Gastrocnemius medialis (tissue), 4 donors: ENCODE results near the gene KCNK2. TPM values are rescaled to one million over a fixed set of nuclear protein-coding genes. Genes with fewer than 3 reads are reported as not detected.

Source experiments
- ATAC-seq, 2 donors: fragments of 150-250 bp; one replicate each; pipeline ENCODE4 v1.9.1; 2016
- DNase-seq, 2 donors: peaks; one replicate each; pipeline ENCODE4 v3.0.0-alpha.2; 2019
- H3K27ac ChIP-seq, 4 donors: fragments of 200-600 bp; sonication (generic); 1 replicate in 1 of 4; 2 replicates in 3 of 4; pipeline ENCODE4 v1.5.1; 2016 to 2018; ENCODE audit warnings: mild to moderate bottlenecking in 2 of 4, moderate library complexity in 1 of 4
- H3K27me3 ChIP-seq, 3 donors: fragments of 200-600 bp; sonication (generic) in 2 of 3; 1 replicate in 1 of 3; 2 replicates in 2 of 3; pipeline versions ENCODE4 v1.5.1 to v1.6.0; 2016 to 2019; ENCODE audit warnings: mild to moderate bottlenecking in 1 of 3, moderate library complexity in 1 of 3
- H3K36me3 ChIP-seq, 2 donors: fragments of 200-600 bp; sonication (generic) in 1 of 2; one replicate each; pipeline ENCODE4 v1.5.1; 2017 to 2018
- H3K4me1 ChIP-seq, 2 donors: fragments of 200-600 bp; sonication (generic) in 1 of 2; one replicate each; pipeline ENCODE4 v1.5.1; 2016 to 2017; ENCODE audit warnings: mild to moderate bottlenecking in 2 of 2
- H3K4me3 ChIP-seq, 4 donors: fragments of 200-600 bp; sonication (generic) in 3 of 4; 1 replicate in 1 of 4; 2 replicates in 3 of 4; pipeline ENCODE4 v1.5.1; 2016 to 2019; ENCODE audit warnings: mild to moderate bottlenecking in 2 of 4
- H3K9me3 ChIP-seq, 3 donors: fragments of 200-600 bp; sonication (generic) in 2 of 3; 1 replicate in 1 of 3; 2 replicates in 2 of 3; pipeline ENCODE4 v1.5.1; 2016 to 2019
- POLR2A ChIP-seq, 2 donors: fragments of 450-650 bp; IDR thresholded peaks; one replicate each; pipeline ENCODE4 v1.6.1; 2017; ENCODE audit warnings: antibody characterized with exemption in 2 of 2, mild to moderate bottlenecking in 2 of 2, moderate library complexity in 2 of 2
- in situ Hi-C, 4 donors: fragments of 200-750 bp; cut with MboI; loops; one replicate each; pipeline versions ENCODE4 v1.15.0 to v1.8.0; 2017; ENCODE audit warnings: low sequenced_read_pairs in 4 of 4
- intact Hi-C: fragments of 100-400 bp; cut with DNase I; formaldehyde crosslinking; loops from one replicate; pipeline ENCODE4 v1.15.1; 2023; ENCODE audit warnings: low total_unique reads
- total RNA-seq, 4 donors: library from RNA; depleted of rRNA; stranded (reverse); fragments of >200 nt; gene quantifications; one replicate each; pipeline versions ENCODE4 v1.1.0 to v1.2.3, GENCODE V29; 2016
- TF ChIP-seq, protein P1 (sequence below), 5 experiments: fragments of 450-650 bp in 3 of 5; fragments of 200-600 bp in 2 of 5; sonication (generic) in 2 of 5; IDR thresholded peaks in 4 of 5; conservative IDR thresholded peaks in 1 of 5; 1 replicate in 4 of 5; 2 replicates in 1 of 5; pipeline ENCODE4 v1.5.1; 2016 to 2019; ENCODE audit warnings: antibody characterized with exemption in 5 of 5, mild to moderate bottlenecking in 3 of 5, moderate library complexity in 3 of 5

The KCNK2 gene
- total RNA-seq, 4 donors from 2014 or later, result 0.56 to 2.4 (median 0.97) TPM

DNA sequence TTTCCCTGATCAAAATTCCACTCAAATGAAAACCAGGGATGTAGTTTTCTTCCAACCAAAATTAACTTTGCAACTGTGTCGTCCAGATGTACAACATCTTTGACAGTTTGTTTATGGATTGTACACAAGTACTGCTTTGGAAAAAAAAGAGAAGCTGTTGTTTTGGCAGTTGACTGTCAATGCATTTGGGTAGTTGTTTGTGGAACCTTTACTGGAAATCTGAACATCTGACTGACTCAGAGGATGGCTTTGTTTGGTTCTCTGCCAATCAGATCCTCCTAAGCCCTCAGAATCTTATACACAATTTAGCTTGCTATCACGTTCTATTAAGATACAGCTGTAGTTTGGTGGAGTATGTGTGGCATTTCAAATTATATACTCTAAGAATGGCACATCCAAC, 195.0 kb downstream of the KCNK2 start:
- no peak for DNase-seq

DNA sequence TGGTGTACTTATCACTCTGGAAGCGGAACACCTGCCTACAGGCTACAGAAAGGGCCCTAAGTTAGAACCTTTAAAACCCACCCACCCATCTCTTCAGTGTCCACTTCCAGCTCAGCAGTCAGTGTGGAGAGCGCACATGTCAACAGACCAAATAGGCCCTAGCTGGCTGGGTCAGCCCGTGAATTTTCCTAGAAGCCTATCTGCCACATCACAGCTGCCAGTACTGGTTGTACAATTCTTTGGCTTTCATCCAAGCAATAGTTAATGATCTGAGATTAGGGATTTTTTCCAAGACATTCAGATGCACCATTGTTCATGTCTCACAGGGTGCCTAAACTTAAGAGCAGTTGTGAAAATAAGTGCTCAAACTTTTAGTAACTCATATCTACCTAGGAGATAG, 197.1 kb downstream of the KCNK2 start:
- Histone ChIP-seq H3K27ac (no peak overlapping the region), H3K9me3 (no peaks in the 10 kb centered on the region), H3K4me3 (no peak overlapping the region), H3K27me3 (no peaks in the 10 kb centered on the region), H3K36me3 (no peaks in the 10 kb centered on the region), H3K4me1 (no peaks in the 10 kb centered on the region)
- no peak for ATAC-seq
- in situ Hi-C loops (no loop called here), intact Hi-C loops (no loop called here)
- DNase-seq, result no peak
- TF ChIP-seq, protein P1, sequence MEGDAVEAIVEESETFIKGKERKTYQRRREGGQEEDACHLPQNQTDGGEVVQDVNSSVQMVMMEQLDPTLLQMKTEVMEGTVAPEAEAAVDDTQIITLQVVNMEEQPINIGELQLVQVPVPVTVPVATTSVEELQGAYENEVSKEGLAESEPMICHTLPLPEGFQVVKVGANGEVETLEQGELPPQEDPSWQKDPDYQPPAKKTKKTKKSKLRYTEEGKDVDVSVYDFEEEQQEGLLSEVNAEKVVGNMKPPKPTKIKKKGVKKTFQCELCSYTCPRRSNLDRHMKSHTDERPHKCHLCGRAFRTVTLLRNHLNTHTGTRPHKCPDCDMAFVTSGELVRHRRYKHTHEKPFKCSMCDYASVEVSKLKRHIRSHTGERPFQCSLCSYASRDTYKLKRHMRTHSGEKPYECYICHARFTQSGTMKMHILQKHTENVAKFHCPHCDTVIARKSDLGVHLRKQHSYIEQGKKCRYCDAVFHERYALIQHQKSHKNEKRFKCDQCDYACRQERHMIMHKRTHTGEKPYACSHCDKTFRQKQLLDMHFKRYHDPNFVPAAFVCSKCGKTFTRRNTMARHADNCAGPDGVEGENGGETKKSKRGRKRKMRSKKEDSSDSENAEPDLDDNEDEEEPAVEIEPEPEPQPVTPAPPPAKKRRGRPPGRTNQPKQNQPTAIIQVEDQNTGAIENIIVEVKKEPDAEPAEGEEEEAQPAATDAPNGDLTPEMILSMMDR (IDR thresholded peaks at IDR 0.05 in 4 of 5, conservative IDR thresholded peaks at IDR 0.05 in 1 of 5), result no peak
- TF ChIP-seq POLR2A (IDR thresholded peaks at IDR 0.05), result no peak

More for the DNA sequence above, 195.0 kb downstream of the KCNK2 start:
- no peak for TF ChIP-seq POLR2A (IDR thresholded peaks at IDR 0.05)
- TF ChIP-seq, protein P1 (IDR thresholded peaks at IDR 0.05 in 4 of 5, conservative IDR thresholded peaks at IDR 0.05 in 1 of 5), result no peak
- in situ Hi-C loops, result no loop called here
- H3K27ac ChIP-seq, result no peak overlapping the region
- no peak for ATAC-seq
- no peaks in the 10 kb centered on the region for H3K27me3 ChIP-seq
- H3K4me1 ChIP-seq, result no peaks in the 10 kb centered on the region
- H3K36me3 ChIP-seq, result no peaks in the 10 kb centered on the region
- no peak overlapping the region for H3K4me3 ChIP-seq
- no peaks in the 10 kb centered on the region for H3K9me3 ChIP-seq
- intact Hi-C loops, result no loop called here

DNA sequence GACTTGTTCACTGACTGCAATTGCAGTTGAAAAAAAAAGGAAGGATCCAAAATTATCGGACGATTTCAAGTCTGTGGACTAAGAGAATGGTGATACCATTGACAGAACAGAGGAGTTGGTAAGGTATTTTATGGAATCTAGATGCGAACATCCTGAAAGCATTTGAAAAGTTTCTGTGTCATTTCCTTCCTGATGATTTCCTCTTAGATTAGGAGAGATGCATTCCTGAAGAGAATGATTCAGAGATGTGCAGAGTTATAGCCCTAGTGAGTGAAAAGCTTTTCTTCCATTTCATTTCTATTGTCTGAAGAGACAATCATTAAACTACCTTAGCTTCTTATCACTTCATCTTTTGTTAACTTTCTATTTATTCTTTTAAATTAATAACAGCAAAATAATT, 200.0 kb downstream of the KCNK2 start:
- Histone ChIP-seq H3K36me3 (no peaks in the 10 kb centered on the region), H3K9me3 (no peaks in the 10 kb centered on the region), H3K4me3 (no peak overlapping the region), H3K27me3 (no peaks in the 10 kb centered on the region), H3K27ac (no peak overlapping the region), H3K4me1 (no peaks in the 10 kb centered on the region)
- ATAC-seq (no peak), DNase-seq (no peak)
- intact Hi-C loops (no loop called here), in situ Hi-C loops (no loop called here)
- TF ChIP-seq, protein P1 (IDR thresholded peaks at IDR 0.05 in 4 of 5, conservative IDR thresholded peaks at IDR 0.05 in 1 of 5), result no peak
- TF ChIP-seq POLR2A (IDR thresholded peaks at IDR 0.05), result no peak

DNA sequence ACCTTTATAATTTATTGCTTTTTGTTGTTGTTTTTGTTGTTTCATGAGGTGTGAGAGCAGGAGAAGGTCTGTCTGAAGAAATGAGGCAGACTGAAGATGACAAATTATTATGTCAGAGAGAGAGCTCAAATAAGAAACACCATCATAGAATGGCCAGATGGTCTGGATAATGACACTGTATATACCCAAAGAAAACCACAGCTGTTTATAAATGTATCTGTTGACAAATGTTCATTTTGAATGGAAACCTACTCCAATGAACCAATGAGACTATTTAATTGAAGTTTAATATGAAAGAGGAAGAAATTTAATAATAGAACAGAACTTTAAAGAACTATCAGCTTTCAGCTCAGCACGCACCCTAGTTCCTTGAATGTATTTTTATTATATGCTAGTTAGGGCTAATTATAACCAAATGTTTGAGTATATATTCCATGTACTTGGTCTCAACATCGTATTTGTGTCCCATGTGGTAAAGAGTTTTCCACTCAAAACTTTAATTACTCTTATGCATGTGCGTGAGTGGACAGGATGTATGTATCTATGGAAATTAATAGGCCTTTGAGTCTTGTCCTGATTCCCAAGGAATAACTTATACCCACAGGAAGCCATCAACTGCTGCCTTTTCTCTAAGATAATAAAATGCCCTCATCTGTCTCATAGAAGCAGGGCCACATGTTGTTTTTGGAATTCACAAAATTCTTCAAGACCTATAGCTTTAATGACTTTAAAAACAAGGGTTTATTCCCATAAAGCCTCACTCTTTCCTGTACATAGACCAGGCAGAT, 202.7 kb downstream of the KCNK2 start:
- H3K9me3 ChIP-seq, result no peaks in the 10 kb centered on the region
- no peak overlapping the region for H3K4me3 ChIP-seq
- in situ Hi-C loops, result no loop called here
- DNase-seq, result no peak
- no peaks in the 10 kb centered on the region for H3K36me3 ChIP-seq
- no peak for TF ChIP-seq POLR2A (IDR thresholded peaks at IDR 0.05)
- TF ChIP-seq, protein P1 (IDR thresholded peaks at IDR 0.05 in 4 of 5, conservative IDR thresholded peaks at IDR 0.05 in 1 of 5), result no peak
- ATAC-seq, result no peak
- H3K27ac ChIP-seq, result no peak overlapping the region
- H3K4me1 ChIP-seq, result no peaks in the 10 kb centered on the region
- no peaks in the 10 kb centered on the region for H3K27me3 ChIP-seq
- intact Hi-C loops, result no loop called here
